ENCODE data around the gene SNX27.

SNX27 gene

DNA sequence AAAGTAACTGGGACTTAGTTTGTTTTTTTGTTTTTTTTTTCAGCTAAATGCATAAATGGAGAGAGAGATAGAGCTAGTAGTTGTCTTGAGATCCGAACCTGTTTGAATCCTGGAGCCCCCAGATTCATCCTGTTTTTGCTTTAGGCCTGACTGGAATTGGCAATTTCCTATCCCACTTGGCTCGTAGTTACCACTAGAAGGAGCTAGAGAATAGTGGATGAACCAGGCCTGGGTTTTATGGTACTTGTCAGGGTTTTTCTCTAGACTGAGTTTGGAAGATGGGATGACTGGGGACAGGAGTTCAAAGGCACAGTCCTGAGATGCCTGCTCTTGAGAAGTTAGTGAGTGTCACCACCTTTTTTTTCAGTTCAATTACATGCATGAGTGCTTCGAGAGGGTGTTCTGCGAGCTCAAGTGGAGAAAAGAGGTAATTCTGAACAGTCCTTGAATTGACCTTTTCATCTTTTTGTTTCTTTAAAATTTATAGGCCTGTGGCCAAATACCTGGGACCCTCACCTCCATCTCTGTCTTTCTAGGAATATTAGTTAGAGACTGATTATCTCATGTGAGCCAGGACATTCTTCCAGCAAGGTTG lies 81.3 kb downstream of the SNX27 start:
- TF ChIP-seq TAF1 (IDR thresholded peaks at IDR 0.05; ENCODE audit: borderline replicate concordance, insufficient read depth, low read length) (no peak), POLR2AphosphoS5 (IDR thresholded peaks at IDR 0.05; ENCODE audit: low read depth, low read length) (no peak), SIN3A (IDR thresholded peaks at IDR 0.05; ENCODE audit: borderline replicate concordance, insufficient read depth, low read length) (no peak), FOXP2 (optimal IDR thresholded peaks at IDR 0.05; ENCODE audit: borderline replicate concordance, extremely low read depth, extremely low read length, insufficient read depth) (no peak)
- TF ChIP-seq, protein P1, sequence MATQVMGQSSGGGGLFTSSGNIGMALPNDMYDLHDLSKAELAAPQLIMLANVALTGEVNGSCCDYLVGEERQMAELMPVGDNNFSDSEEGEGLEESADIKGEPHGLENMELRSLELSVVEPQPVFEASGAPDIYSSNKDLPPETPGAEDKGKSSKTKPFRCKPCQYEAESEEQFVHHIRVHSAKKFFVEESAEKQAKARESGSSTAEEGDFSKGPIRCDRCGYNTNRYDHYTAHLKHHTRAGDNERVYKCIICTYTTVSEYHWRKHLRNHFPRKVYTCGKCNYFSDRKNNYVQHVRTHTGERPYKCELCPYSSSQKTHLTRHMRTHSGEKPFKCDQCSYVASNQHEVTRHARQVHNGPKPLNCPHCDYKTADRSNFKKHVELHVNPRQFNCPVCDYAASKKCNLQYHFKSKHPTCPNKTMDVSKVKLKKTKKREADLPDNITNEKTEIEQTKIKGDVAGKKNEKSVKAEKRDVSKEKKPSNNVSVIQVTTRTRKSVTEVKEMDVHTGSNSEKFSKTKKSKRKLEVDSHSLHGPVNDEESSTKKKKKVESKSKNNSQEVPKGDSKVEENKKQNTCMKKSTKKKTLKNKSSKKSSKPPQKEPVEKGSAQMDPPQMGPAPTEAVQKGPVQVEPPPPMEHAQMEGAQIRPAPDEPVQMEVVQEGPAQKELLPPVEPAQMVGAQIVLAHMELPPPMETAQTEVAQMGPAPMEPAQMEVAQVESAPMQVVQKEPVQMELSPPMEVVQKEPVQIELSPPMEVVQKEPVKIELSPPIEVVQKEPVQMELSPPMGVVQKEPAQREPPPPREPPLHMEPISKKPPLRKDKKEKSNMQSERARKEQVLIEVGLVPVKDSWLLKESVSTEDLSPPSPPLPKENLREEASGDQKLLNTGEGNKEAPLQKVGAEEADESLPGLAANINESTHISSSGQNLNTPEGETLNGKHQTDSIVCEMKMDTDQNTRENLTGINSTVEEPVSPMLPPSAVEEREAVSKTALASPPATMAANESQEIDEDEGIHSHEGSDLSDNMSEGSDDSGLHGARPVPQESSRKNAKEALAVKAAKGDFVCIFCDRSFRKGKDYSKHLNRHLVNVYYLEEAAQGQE (IDR thresholded peaks at IDR 0.05; ENCODE audit: insufficient read depth in 1 of 2, low read depth in 2 of 2, low read length in 2 of 2) = no peak

- TF ChIP-seq TAF1 (IDR thresholded peaks at IDR 0.05; ENCODE audit: borderline replicate concordance, insufficient read depth, low read length) = no peak
- no peak for TF ChIP-seq FOXP2 (optimal IDR thresholded peaks at IDR 0.05; ENCODE audit: borderline replicate concordance, extremely low read depth, extremely low read length, insufficient read depth)
- no peak for TF ChIP-seq SIN3A (IDR thresholded peaks at IDR 0.05; ENCODE audit: borderline replicate concordance, insufficient read depth, low read length)
- TF ChIP-seq, protein P1 (IDR thresholded peaks at IDR 0.05; ENCODE audit: insufficient read depth in 1 of 2, low read depth in 2 of 2, low read length in 2 of 2) = no peak
- TF ChIP-seq POLR2AphosphoS5 (IDR thresholded peaks at IDR 0.05; ENCODE audit: low read depth, low read length) = no peak
Measured at GRCh38 chr1:151701515-151701914, 89.7 kb downstream of the SNX27 start.

DNA sequence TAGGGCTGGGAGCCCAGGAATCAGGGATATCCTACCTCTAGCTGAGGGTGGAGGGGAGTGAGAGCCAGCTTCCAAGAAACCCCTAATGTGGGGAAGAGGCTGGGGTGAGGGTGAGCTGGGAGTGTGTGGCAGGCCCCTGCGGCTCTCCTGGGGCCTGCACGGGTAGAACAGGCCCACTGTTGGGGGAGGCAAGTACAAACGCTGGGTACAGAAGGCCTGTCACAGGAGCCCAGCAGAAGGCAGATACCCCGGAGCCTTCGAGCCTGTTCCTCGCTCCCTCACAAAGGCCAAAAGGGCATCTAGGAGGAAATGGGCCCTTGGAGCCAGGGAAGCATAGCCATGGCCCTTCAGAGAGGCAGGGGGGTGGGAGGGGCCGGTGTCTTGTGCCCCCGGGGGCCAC lies 91.1 kb downstream of the SNX27 start:
- TF ChIP-seq, protein P1 (IDR thresholded peaks at IDR 0.05; ENCODE audit: insufficient read depth in 1 of 2, low read depth in 2 of 2, low read length in 2 of 2) = no peak
- TF ChIP-seq TAF1 (IDR thresholded peaks at IDR 0.05; ENCODE audit: borderline replicate concordance, insufficient read depth, low read length) = no peak
- no peak for TF ChIP-seq POLR2AphosphoS5 (IDR thresholded peaks at IDR 0.05; ENCODE audit: low read depth, low read length)
- no peak for TF ChIP-seq FOXP2 (optimal IDR thresholded peaks at IDR 0.05; ENCODE audit: borderline replicate concordance, extremely low read depth, extremely low read length, insufficient read depth)
- no peak for TF ChIP-seq SIN3A (IDR thresholded peaks at IDR 0.05; ENCODE audit: borderline replicate concordance, insufficient read depth, low read length)

DNA sequence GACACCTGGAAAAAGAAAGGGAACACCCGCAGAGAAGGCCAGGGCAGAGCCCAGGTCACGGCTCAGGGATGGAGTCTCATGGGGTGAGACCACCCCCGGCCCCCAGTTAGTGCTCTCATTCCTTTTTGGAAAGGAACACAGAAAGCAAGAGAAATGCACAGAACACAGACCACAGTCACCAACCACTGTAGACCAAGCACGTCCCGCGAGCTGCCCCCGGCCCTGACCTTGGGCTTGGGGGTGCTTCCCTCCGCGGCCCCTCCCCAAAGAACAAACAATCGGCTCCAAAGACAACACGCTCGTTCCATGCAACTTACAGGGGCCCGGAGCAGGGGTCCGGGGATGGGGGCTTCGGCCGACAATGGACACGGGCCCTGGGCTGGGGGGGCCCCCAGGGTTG lies 92.0 kb downstream of the SNX27 start:
- TF ChIP-seq, protein P1 (IDR thresholded peaks at IDR 0.05; ENCODE audit: insufficient read depth in 1 of 2, low read depth in 2 of 2, low read length in 2 of 2) = no peak
- TF ChIP-seq TAF1 (IDR thresholded peaks at IDR 0.05; ENCODE audit: borderline replicate concordance, insufficient read depth, low read length) = no peak
- TF ChIP-seq POLR2AphosphoS5 (IDR thresholded peaks at IDR 0.05; ENCODE audit: low read depth, low read length) = no peak
- TF ChIP-seq FOXP2 (optimal IDR thresholded peaks at IDR 0.05; ENCODE audit: borderline replicate concordance, extremely low read depth, extremely low read length, insufficient read depth) = no peak
- no peak for TF ChIP-seq SIN3A (IDR thresholded peaks at IDR 0.05; ENCODE audit: borderline replicate concordance, insufficient read depth, low read length)
